ENCODE results near the gene PARD3B. TPM values are rescaled to one million over a fixed set of nuclear protein-coding genes. Genes with fewer than 3 reads are reported as not detected.

PARD3B gene
- total and polyA plus RNA-seq, 2 of the 8 experiments (the other 6 are each of a cell fraction or from before 2014, with no cell fraction given) = 1.2 to 5.7 TPM

- CTCF ChIA-PET (ENCODE audit: partially characterized antibody) = interaction anchor here (0.7 to 1.6 kb wide), 4 partner anchors 9 to 62 kb away, joined by 3 to 4 read pairs (median 3); no protein-coding TSS in a partner anchor
- no peak overlapping the region for H3K56ac ChIP-seq (replicated peaks; ENCODE audit: insufficient read length, low read depth, low read length)
- 93% methylated on average over 3 of the region's 3 CpGs; no CpG with 5 or more reads in 1 of the 2 experiments for WGBS, 2 experiments (ENCODE audit: extremely low coverage in 1 of 2, insufficient coverage in 1 of 2, insufficient read length in 1 of 2, insufficient replicate concordance in 2 of 2, low coverage in 1 of 2, low lambda C conversion rate in 2 of 2, missing lambda C conversion rate in 1 of 2)
Observed at GRCh38 chr2:205409411-205409810, 864.1 kb downstream of the PARD3B start.

More at GRCh38 chr2:205409411-205409810, 864.1 kb downstream of the PARD3B start:
- H2BK5ac ChIP-seq (ENCODE audit: low read depth, low read length) = no peak overlapping the region
- no peak for DNase-seq (ENCODE audit: low read depth in 1 of 2, low spot score in 2 of 2)
- no peaks in the 10 kb centered on the region for H3K79me1 ChIP-seq (ENCODE audit: low read depth, low read length)
- no peaks in the 10 kb centered on the region for H3K23me2 ChIP-seq (ENCODE audit: low read depth, low read length)
- H2BK20ac ChIP-seq (ENCODE audit: low read length) = no peak overlapping the region
- no peaks in the 10 kb centered on the region for H3K27me3 ChIP-seq (replicated peaks in 1 of 4; ENCODE audit: control insufficient read depth in 3 of 4, extremely low read depth in 1 of 4, insufficient read depth in 3 of 4, low read length in 3 of 4)
- TF ChIP-seq TEAD4 (IDR thresholded peaks at IDR 0.05; ENCODE audit: low read depth, low read length) = no peak
- TF ChIP-seq SP4 (IDR thresholded peaks at IDR 0.05; ENCODE audit: low read length) = no peak
- no peak for TF ChIP-seq BACH1 (IDR thresholded peaks at IDR 0.05; ENCODE audit: low read length)
- TF ChIP-seq CHD1 (IDR thresholded peaks at IDR 0.05; ENCODE audit: low read depth, low read length) = no peak
- no peak for TF ChIP-seq KDM1A (IDR thresholded peaks at IDR 0.05; ENCODE audit: borderline replicate concordance, low read length)
- no peak for TF ChIP-seq SAP30 (IDR thresholded peaks at IDR 0.05; ENCODE audit: insufficient read depth, insufficient replicate concordance, low read length)
- no peak for TF ChIP-seq GABPA (IDR thresholded peaks at IDR 0.05; ENCODE audit: borderline replicate concordance, insufficient read depth, low read length)
- H2AFZ ChIP-seq (ENCODE audit: low read length) = no peak overlapping the region
- H3K79me2 ChIP-seq (ENCODE audit: control insufficient read depth in 1 of 2, insufficient read depth in 2 of 2, low read length in 2 of 2) = no peaks in the 10 kb centered on the region
- POLR2A ChIA-PET (ENCODE audit: partially characterized antibody) = no interaction called here
- no peak overlapping the region for H2AK5ac ChIP-seq (ENCODE audit: low read depth, low read length)
- H2BK12ac ChIP-seq (ENCODE audit: low read depth, low read length) = no peak overlapping the region
- H3K4me3 ChIP-seq (ENCODE audit: extremely low read depth in 1 of 4, insufficient read depth in 2 of 4, low read depth in 3 of 4, low read length in 4 of 4) = no peak overlapping the region
- no peak for FAIRE-seq
- no peak overlapping the region for H3K4ac ChIP-seq (replicated peaks; ENCODE audit: insufficient read length, low read depth, low read length)
- no peak overlapping the region for H3K14ac ChIP-seq (ENCODE audit: insufficient read length)
- no peak overlapping the region for H3K18ac ChIP-seq (ENCODE audit: extremely low read depth, low read length)
- no peak overlapping the region for H2BK120ac ChIP-seq (replicated peaks; ENCODE audit: low read depth, low read length)
- H3K36me3 ChIP-seq (ENCODE audit: control insufficient read depth in 2 of 4, insufficient read depth in 4 of 4, low read length in 3 of 4) = no peaks in the 10 kb centered on the region
- no peak overlapping the region for H3K27ac ChIP-seq (ENCODE audit: low read depth, low read length)
- H3K4me2 ChIP-seq (ENCODE audit: insufficient read depth in 1 of 2, low read depth in 2 of 2, low read length in 2 of 2) = no peak overlapping the region
- H4K8ac ChIP-seq (ENCODE audit: extremely low read depth, insufficient read depth, low read length) = no peak overlapping the region
- no peak overlapping the region for H4K5ac ChIP-seq (ENCODE audit: insufficient read length, low read depth, low read length)
- no peak overlapping the region for H2BK15ac ChIP-seq (ENCODE audit: low read length)
- H3K9ac ChIP-seq (replicated peaks in 1 of 4; ENCODE audit: extremely low read depth in 1 of 4, low read depth in 3 of 4, low read length in 3 of 4) = no peak overlapping the region
- H4K91ac ChIP-seq (replicated peaks; ENCODE audit: insufficient read length, low read length) = no peak overlapping the region
- H4K20me1 ChIP-seq (replicated peaks in 1 of 2; ENCODE audit: control insufficient read depth in 1 of 2, insufficient read depth in 2 of 2, low read length in 2 of 2) = no peaks in the 10 kb centered on the region
- H3K9me3 ChIP-seq (ENCODE audit: insufficient read depth in 2 of 2, low read depth in 1 of 2, low read length in 1 of 2) = no peaks in the 10 kb centered on the region
- H3K23ac ChIP-seq (ENCODE audit: insufficient read length) = no peak overlapping the region
- no peaks in the 10 kb centered on the region for H3K4me1 ChIP-seq (replicated peaks in 1 of 4; ENCODE audit: control insufficient read depth in 3 of 4, insufficient read depth in 4 of 4, low read length in 3 of 4)

Measured in H1 (cell line).